ENCODE results near the gene RPP40.
"Not testable (repeated sequence)": the region's sequence is repeated elsewhere in the genome, so short reads cannot be mapped to it uniquely, and the experiment has no call there.

Gene RPP40

DNA sequence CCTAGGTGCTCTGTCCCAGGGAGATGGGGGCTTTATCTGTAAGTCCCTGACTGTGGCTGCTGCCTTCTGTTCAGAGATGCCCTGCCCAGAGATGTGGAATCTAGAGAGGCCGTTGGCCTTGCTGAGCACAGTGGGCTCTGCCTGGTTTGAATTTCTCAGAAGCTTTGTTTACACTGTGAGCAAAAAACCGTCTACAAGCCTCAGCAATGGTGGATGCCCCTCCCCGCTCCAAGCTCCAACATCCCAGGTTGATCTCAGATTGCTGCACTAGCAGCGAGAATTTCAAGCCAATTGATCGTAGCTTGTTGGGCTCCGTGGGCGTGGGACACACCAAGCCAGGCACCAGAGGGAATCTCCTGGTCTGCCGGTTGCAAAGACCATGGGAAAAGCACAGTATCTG is 16.3 kb upstream of the RPP40 start:
- in situ Hi-C loops (cut with MboI; ENCODE audit: low sequenced_read_pairs) = no loop called here

DNA sequence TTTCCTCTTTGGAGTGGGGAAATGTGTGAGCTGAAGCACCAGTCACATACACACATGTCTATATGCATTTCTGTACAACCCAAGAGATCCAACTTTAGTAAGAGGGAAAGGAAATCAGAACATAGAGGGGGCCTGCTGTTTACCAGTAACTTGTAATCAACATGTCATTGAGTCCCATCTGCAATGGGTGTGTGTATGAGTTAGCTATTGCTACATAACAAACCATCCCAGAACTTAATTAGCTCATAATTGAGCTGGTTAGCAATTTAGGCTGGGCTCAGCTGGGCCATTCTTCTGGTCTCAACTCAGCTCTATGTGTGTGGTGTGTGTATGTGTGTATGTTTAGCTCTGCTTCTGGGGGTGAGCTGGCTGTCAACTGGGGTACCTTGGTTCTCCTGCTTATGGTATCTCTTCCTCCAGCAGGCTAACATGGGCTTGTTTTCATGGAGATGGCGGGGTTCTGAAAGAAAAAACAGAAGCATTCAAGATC is 10.3 kb upstream of the RPP40 start:
- in situ Hi-C loops (cut with MboI; ENCODE audit: low sequenced_read_pairs) = no loop called here

DNA sequence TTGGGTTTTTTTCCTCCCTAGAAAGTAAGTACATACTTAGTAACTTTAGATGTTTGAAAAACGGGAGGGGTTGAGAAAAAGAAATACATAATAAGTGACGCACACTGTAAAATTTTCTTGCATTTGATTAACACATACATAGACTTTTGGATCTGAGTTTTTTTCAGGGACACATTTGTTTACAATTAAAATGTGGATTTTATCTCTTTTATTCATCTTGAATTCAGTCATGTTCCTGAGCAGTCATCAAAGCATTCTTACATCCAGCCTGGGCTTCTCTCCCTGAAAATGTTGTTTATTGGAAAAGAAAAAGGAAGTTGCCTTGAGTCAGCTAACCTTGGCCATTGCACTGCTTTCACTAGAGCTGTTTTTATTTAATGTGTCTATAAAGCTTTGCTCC is 8.7 kb upstream of the RPP40 start:
- in situ Hi-C loops (cut with MboI; ENCODE audit: low sequenced_read_pairs) = no loop called here

DNA sequence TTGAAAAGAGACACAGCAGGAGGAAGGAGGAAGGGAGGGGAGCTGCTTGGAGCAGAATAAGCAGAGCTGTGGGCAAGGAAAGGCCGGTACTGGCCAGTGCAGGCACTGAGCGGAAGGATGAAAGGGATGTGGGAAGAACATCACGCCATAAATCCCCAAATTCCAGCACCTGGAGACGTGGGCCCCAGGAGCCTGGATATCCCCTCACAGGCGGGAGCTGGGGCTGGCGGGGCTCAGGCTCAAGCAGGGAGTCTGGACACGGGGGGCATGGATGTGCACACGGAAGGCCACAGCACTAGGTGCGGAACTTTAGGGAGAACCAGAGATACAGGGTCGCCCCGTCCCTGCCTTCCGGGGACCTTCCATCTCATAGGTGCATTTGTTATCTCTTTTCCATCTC is 7.5 kb upstream of the RPP40 start:
- in situ Hi-C loops (cut with MboI; ENCODE audit: low sequenced_read_pairs) = no loop called here

DNA sequence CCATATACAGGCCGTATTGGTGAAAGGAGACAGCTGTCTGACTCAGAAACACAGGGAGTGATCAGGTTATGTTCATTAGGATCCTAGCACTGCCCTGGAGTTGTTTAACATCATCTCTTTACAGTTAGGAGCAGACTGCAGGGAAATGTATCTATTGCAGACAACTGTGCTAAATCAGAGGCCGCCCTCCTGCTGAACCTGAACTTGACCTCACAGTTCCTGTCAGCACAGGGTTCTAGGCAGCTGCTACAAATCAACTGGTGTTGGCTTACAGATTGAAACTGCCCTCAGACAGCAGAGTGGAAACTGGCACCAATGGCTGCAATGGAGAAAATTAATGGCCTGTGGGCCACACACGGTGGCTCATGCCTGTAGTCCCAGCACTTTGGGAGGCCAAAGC is 3.7 kb upstream of the RPP40 start:
- in situ Hi-C loops (cut with MboI; ENCODE audit: low sequenced_read_pairs) = no loop called here

DNA sequence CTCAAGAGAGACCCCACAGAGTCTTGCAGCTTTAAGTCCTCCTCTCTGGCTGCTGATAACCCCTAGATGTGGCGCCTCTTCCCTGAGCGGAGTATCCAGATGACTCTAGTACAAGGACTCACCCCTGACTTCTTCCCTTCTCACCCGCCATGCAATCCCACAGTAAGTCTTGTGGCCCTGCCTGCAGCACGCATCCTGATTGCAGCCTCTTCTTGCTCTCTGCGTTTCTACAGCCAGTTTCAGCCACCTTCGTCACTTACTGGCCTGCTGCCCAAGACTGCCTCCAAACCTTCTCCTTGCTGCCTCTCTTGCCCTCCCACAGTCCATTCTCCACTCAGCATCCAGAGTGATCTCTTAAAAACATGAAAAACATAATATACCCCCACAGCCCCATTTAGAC is 2.4 kb upstream of the RPP40 start:
- in situ Hi-C loops (cut with MboI; ENCODE audit: low sequenced_read_pairs) = no loop called here

DNA sequence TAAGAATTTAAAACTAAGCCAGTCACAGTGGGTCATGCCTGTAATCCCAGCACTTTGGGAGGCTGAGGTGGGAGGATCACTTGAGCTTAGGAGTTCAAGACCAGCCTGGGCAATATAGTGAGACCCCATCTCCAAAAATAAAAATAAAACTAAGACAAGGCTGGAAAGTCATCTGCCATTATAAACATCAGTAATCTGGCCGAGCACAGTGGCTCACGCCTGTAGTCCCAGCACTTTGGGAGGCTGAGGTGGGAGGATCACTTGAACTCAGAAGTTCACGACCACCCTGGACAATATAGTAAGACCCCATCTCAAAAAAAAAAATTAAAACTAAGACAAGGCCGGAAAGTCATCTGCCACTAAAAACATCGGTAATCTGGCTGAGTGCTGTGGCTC is 1.2 kb upstream of the RPP40 start:
- in situ Hi-C loops (cut with MboI; ENCODE audit: low sequenced_read_pairs) = not testable (repeated sequence)

DNA sequence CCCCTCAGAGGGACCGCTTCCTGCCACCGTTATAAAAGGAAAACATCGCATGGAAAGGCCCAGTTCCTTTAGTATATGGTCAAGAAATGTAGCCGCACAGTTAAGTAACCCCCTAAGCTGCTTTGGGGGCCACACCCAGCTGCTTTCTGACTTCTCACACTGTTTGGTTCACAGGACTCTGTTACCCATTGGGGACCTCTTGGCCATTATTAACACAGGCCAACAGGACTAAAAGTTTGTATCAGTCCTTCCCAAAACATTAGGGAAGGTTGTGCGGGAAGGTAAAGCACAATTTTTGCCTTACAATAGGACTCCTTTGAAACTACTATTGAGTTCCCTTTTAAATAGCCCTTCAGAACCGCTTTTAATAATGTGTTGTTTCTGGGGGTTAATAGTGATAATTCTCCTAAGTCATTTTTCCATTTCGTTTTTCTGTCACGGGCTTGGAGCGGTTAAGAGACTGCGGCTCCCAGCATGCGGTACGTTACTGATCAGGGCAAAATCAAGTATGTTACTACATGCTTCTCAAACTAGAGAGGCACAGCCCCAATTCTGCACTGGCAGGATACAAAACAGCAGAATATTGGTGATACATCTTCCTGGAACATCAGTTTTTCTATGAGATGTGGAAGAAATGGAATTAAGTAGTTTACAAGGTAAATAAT is 668 bp upstream of the RPP40 start:
- in situ Hi-C loops (cut with MboI; ENCODE audit: low sequenced_read_pairs) = no loop called here

DNA sequence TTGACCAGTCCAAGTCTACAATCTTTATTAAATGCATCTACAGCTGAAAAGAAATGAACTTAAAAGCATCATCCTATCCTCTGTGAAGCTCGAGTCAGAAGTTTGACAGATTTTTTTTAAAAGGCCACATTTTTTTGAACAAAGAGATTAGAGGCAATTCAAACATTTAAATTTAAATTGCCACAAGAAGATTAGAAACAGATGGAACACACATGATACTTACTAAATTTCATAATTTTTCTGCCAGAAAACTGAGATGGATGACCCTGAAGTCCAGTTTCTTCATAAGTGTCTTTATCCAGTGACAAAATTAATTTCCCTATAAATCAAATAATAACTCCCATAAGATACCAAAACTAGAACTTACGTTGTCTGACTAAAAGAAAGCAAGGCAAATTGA is 4.3 kb downstream of the RPP40 start:
- in situ Hi-C loops (cut with MboI; ENCODE audit: low sequenced_read_pairs) = no loop called here

DNA sequence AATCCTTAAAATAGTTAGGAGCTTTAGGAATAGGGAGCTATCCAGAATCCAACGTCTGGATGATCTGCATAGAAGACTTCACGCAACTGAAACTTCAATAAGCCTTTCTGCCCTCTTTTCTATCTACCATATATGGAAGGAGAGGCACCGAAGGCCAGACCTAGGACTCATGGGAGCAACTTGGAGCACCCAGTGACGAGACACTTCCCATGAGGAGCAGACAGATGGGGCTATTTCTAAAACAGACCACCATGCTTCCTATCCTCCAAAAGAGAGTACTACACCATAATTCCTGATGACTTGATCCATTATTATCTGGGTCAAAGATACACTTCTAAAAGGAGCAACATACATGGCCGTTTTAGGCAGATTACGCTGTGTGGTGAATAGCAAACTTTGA is 6.0 kb downstream of the RPP40 start:
- in situ Hi-C loops (cut with MboI; ENCODE audit: low sequenced_read_pairs) = no loop called here

DNA sequence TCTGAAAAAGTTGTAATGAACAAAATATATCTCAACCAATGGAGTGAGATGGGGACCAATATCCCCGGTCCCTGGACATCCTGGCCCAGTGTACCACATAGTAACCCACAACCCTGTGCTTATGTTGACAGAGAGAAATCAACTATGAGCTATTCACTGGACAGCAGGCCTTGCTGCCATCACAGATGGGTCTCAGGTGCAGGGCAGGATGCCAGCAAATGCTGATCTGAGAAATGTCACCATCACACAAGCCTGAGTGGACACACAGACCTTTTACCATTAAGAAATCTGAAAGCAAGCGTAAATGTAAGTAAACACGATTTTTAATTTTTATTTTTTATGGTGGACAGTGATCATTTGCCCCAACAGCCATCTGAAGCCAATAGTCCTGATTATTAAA is 9.1 kb downstream of the RPP40 start:
- in situ Hi-C loops (cut with MboI; ENCODE audit: low sequenced_read_pairs) = no loop called here

DNA sequence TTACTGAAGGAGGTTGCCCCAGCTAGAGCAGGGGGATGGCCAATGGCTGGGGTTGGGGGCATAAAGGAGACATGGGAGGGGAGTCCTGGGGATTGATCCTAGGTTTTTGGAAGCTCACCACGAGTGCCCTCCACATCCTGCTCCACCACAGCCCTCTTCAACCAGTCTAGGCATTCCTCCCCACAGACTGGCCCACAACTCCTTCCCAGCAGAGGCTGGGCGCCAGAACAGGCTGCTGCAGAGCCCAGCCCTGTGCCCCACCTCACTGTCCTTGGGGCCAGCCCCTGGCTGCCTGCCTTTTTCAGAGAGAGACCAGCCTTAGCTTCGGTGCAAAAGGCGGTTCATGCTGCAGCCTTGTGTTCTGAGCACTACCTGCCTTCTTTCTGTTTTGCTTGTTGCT is 16.4 kb downstream of the RPP40 start:
- in situ Hi-C loops (cut with MboI; ENCODE audit: low sequenced_read_pairs) = no loop called here

DNA sequence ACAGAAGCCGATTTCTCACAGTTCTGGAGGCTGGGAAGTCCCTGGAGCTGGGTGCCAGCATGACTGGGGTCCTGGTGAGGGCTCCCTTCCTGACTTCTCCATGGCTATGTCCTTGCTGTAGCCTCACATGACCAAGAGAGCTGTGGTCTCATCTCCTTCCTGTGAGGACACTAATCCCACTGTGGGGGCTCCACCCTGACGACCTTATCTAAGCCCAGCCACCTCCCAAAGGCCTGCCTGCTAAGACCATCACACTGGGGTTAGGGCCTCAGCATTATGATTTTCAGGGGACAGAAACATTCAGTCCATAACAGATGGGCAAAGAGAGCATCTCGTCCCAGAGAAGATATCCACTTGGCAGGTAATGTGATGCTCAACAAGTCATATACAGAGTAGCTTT is 16.8 kb downstream of the RPP40 start:
- in situ Hi-C loops (cut with MboI; ENCODE audit: low sequenced_read_pairs) = no loop called here

DNA sequence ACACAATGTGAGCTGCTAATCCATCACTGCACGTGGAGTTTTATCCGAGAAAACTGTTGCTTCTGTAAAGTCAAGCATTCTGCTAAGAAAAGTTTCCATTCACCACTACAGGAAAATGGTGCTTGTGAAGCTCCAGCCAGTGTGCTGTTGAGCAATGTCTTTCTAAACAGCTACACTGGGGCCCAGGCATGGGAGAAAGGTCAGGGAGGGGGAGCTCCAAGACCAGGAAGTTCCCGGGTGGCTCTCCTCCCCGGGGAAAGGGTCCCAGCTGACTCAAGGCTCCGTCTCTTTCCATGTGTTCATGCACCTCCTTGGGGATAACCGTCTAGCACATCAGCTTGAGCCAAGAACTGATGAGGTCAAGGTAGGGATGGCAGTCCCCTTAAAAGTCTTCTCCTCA is 20.5 kb downstream of the RPP40 start:
- in situ Hi-C loops (cut with MboI; ENCODE audit: low sequenced_read_pairs) = no loop called here

DNA sequence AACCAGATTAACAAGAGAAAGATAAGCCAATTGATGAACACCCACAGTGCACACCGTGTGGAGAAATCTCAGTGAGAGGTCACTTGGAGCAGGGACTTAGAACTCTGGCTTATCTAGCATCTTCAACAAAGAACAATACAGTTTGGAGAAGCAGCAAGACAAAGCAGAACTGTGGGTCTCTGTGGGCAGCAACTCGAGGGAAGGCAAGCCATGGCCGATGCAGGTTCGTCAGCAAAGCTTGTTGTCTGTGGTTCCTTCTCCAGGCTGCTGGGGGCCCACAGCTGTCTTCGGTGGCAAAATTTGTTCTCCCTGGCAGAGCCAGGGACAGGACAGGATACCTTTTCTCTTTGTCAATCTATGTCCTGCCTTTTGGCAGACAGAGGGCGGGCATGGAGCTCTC is 22.1 kb downstream of the RPP40 start:
- in situ Hi-C loops (cut with MboI; ENCODE audit: low sequenced_read_pairs) = no loop called here

DNA sequence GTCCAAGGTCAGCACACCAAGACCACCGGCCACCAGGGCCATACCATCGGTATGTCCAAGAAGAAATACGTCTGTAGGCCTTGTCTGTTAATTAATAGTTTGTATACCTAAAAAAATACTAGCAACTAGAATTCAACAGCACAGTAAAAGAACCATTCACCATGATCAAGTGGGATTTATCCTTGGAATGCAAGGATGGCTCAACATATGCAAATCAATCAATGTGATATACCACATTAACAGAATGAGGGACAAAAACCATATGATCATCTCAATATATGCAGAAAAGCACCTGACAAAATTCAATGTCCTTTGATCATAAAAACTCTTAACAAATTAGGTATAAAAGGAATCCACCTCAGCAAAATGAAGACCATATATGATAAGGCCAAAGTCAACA is 24.4 kb downstream of the RPP40 start:
- in situ Hi-C loops (cut with MboI; ENCODE audit: low sequenced_read_pairs) = no loop called here

DNA sequence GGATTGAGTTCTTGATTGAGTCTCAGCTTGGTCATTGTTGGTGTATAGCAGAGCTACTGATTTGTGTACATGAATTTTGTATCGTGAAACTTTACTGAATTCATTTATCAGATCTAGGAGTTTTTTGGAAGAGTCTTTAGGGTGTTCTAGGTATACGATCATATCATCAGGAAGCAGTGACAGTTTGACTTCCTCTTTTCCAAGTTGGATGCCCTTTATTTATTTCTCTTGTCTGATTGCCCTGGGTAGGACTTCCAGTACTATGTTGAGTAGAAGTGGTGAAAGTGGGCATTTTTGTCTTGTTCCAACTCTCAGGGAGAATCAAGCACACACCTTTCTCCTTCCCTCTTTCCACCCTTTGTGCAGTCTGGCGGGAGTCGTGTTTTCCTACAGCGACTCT is 26.4 kb downstream of the RPP40 start:
- in situ Hi-C loops (cut with MboI; ENCODE audit: low sequenced_read_pairs) = no loop called here

DNA sequence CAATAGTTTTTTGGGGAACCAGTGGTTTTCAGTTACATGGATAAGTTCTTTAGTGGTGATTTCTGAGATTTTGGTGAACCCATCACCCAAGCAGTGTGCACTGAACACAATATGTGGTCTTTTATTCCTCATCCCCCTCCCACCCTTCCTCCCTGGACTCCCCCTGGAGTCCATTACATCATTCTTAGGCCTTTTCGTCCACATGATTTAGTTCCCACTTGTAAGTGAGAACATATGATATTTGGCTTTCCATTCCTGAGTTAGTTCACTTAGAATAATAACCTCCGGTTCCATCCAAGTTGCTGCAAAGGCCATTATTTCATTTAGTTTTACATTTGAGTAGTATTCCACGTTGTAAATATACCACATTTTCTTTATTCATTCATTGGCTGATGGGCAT is 28.3 kb downstream of the RPP40 start:
- in situ Hi-C loops (cut with MboI; ENCODE audit: low sequenced_read_pairs) = no loop called here

DNA sequence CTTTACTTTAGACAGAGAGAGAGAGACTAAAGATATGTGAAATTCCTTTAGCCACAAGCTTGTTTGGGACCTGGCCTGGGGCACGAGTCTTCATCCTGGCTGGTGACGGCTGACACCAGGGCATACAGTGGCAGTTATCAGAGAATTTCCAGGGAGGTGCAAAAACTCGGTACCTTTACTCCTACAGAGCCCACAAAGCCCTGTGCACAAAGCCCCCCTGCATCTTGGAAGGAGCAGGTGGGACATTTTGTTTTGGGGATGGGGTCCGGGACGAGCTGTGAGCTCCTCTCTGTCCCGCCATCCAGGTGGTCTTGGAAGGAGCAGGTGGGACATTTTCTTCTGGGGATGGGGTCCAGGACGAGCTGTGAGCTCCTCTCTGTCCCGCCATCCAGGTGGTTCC is 28.9 kb downstream of the RPP40 start:
- in situ Hi-C loops (cut with MboI; ENCODE audit: low sequenced_read_pairs) = no loop called here

DNA sequence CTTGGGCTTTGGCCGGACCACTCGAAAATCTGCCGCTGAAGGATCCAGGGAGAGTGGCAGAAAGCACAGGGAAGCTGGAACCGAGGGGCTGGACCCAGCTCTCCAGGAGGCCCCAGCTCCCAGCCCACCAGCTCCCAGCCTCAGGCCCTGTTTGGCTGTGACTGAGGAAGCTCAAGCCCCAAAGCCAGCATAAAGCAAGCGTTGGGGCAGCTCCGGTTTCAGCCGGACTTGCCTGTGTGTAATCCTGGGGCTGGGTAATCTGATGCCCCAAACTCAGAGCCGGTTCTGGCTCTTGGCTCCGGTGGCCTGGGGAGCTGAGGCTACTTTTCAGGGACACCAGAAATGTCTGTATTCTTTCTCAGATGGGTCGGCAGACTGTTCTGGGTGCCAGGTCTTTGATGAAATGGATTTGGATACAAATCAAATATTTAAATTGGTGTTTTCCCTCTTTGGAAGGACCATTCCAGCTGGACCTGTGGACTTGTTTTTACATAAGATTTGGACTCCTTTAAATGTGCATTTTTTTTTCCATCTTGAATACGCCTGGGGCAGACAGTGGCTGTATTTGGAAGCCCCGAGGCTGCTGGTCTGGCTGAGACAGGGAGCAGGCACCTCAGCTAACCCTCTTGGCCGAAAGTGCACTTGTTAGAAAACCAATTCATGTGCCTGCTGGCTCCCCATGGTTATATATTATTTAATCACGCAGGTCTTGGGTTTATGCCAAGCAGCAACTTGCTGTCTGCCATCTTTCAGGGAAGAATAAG is 29.7 kb downstream of the RPP40 start:
- in situ Hi-C loops (cut with MboI; ENCODE audit: low sequenced_read_pairs) = no loop called here

DNA sequence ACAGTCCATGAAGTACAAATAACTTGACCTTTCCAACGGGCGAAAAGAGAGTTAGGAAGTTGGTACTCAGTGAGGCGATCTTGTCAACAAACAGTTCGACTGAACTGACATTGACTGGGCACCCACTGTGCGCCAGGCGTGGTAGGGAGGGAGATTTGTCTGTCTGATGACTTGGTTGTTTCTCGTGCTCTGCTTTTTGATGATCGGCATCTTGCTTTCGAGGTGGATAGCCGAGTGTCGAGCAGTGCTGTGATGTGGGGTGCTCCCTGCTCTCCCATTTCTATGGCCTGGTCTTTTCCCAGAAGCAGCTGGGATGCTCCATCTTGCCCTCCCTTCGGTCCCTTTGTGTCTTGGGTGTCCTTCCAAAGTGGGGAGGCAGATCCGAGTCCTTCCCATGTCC is 30.4 kb downstream of the RPP40 start:
- in situ Hi-C loops (cut with MboI; ENCODE audit: low sequenced_read_pairs) = no loop called here

DNA sequence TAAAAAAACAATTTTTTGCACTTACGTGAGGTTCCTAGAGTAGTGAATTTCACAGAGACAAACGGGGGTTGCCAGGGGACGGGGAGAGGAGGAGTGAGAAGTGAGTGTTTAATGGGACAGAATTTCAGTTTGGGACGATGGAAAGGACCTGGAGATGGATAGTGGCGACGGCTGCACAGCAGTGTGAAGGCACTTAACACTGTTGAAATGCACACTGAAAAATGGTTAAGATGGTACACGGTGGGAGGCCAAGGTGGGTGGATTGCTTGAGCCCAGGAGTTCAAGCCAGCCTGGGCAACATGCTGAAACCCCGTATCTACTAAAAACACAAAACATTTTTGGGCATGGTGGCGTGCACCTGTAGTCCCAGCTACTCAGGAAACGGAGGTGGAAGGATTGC is 31.4 kb downstream of the RPP40 start:
- in situ Hi-C loops (cut with MboI; ENCODE audit: low sequenced_read_pairs) = no loop called here

DNA sequence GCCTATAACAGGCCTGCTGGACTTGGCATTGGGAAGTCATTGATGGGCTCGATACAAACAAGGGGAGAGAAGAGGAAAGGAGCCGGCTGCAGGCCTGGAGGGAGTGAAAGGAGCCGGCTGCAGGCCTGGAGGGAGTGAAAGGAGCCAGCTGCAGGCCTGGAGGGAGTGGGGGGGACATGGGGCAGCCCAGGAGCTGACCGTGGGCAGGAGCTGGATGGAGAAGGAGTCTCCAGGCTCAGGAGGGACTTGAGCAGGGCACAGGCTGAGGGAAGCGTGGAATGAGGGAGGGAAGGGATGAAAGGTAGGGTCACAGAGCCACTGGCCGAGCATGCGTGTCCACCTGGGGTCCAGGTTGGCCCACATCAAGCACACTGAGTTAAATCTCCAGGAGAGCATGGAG is 32.0 kb downstream of the RPP40 start:
- in situ Hi-C loops (cut with MboI; ENCODE audit: low sequenced_read_pairs) = no loop called here

All from HL-60/S4 (cell line).